AG08396 (cell line): Measurements from ENCODE around the gene TRAPPC11.
A peak's percentile ranks its signal among the peaks of the same experiment; 100 is the strongest.
"Not testable (repeated sequence)": the region's sequence is repeated elsewhere in the genome, so short reads cannot be mapped to it uniquely, and the experiment has no call there.

Experiments
- DNase-seq: peaks from one replicate; pipeline ENCODE4 v3.0.0; 2012; ENCODE audit warnings: low spot score, mixed read lengths

The TRAPPC11 gene

GRCh38 chr4:183659029-183659871, at the start of gene TRAPPC11, which contains the start of gene RWDD4:
TSS of gene TRAPPC11 (plus strand) at chr4:183659293. CDS start at chr4:183663868, 4,575 bp downstream.
TSS of gene RWDD4 (minus strand) at chr4:183659185. CDS start at chr4:183658952, 233 bp downstream.
- DNase-seq = peak; percentile 99

GRCh38 chr4:183610033-183610432, 49.1 kb upstream of the TRAPPC11 start:
- peak; percentile 44 for DNase-seq

- DNase-seq = peak; percentile 22
Measured at GRCh38 chr4:183610613-183611012, 48.5 kb upstream of the TRAPPC11 start.

GRCh38 chr4:183611210-183611830, 47.8 kb upstream of the TRAPPC11 start:
- DNase-seq = no peak

- DNase-seq = no peak
Measured at GRCh38 chr4:183612329-183613250, 46.5 kb upstream of the TRAPPC11 start.

- no peak for DNase-seq
Measured at GRCh38 chr4:183617075-183617474, 42.0 kb upstream of the TRAPPC11 start.

- DNase-seq = no peak
Measured at GRCh38 chr4:183618681-183619080, 40.4 kb upstream of the TRAPPC11 start.

GRCh38 chr4:183620421-183620820, 38.7 kb upstream of the TRAPPC11 start:
- no peak for DNase-seq

- no peak for DNase-seq
Measured at GRCh38 chr4:183621875-183622274, 37.2 kb upstream of the TRAPPC11 start.

- DNase-seq = no peak
Measured at GRCh38 chr4:183624548-183624947, 34.5 kb upstream of the TRAPPC11 start.

- DNase-seq = no peak
Measured at GRCh38 chr4:183626168-183626567, 32.9 kb upstream of the TRAPPC11 start.

GRCh38 chr4:183627286-183627685, 31.8 kb upstream of the TRAPPC11 start:
- not testable (repeated sequence) for DNase-seq

GRCh38 chr4:183627979-183628588, 31.0 kb upstream of the TRAPPC11 start:
- no peak for DNase-seq

GRCh38 chr4:183631577-183632198, 27.4 kb upstream of the TRAPPC11 start:
- no peak for DNase-seq

GRCh38 chr4:183632689-183633088, 26.4 kb upstream of the TRAPPC11 start:
- DNase-seq = no peak

GRCh38 chr4:183633476-183634400, 25.4 kb upstream of the TRAPPC11 start:
- no peak for DNase-seq

- DNase-seq = no peak
Measured at GRCh38 chr4:183635321-183635720, 23.8 kb upstream of the TRAPPC11 start.

- DNase-seq = no peak
Measured at GRCh38 chr4:183635741-183636140, 23.4 kb upstream of the TRAPPC11 start.

GRCh38 chr4:183636503-183636902, 22.6 kb upstream of the TRAPPC11 start:
- no peak for DNase-seq

GRCh38 chr4:183636923-183637322, 22.2 kb upstream of the TRAPPC11 start:
- no peak for DNase-seq
